GM12872 (cell line): ENCODE measurements around the gene SIX4.

Experiments used
- TF ChIP-seq, protein P1 (sequence below): IDR thresholded peaks from 3 replicates; pipeline ENCODE4 v1.5.1; 2011; ENCODE audit warnings: low read depth, mild to moderate bottlenecking, low read length, moderate library complexity; ENCODE audit not compliant: insufficient read depth

SIX4 gene

DNA sequence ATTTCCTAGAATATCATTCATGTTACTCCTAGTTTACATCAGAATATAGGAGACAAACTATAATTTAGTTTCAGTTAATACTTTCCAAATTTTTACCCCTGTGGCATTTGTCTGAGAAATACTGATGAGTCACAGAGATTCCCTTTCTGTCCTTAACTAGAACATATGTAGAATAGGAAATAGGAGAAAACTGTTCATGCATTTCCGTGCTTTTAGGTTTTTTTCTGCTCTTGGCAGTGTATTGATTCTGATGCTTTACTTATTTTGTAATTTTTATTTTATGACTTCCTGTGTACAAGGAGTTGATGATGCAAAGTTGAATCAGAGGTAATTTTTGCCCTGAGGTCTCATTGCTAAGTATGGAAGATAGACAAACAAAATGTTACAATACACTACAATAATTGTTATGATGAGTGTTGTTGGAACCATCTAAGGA is 33.4 kb upstream of the SIX4 start:
- TF ChIP-seq, protein P1, sequence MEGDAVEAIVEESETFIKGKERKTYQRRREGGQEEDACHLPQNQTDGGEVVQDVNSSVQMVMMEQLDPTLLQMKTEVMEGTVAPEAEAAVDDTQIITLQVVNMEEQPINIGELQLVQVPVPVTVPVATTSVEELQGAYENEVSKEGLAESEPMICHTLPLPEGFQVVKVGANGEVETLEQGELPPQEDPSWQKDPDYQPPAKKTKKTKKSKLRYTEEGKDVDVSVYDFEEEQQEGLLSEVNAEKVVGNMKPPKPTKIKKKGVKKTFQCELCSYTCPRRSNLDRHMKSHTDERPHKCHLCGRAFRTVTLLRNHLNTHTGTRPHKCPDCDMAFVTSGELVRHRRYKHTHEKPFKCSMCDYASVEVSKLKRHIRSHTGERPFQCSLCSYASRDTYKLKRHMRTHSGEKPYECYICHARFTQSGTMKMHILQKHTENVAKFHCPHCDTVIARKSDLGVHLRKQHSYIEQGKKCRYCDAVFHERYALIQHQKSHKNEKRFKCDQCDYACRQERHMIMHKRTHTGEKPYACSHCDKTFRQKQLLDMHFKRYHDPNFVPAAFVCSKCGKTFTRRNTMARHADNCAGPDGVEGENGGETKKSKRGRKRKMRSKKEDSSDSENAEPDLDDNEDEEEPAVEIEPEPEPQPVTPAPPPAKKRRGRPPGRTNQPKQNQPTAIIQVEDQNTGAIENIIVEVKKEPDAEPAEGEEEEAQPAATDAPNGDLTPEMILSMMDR: no peak

DNA sequence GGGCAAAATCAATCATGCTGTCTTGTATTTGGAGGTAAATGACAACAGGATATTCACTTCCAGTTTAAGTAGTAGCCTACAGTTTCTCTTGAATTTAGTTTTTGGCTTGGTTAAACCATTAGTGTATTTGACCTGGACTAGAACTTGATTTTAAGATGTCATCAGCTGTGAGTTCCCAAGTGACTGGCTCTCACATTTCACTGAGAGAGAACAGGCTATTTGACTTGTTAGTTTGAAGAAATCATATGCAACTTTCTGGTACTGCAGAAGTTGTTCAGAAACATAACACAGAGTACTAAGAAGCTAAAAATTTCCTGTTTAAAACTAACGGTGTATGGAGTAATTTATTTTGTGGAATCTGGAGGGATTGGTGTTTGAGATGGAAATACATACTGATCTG is 32.7 kb upstream of the SIX4 start:
- TF ChIP-seq, protein P1: no peak

DNA sequence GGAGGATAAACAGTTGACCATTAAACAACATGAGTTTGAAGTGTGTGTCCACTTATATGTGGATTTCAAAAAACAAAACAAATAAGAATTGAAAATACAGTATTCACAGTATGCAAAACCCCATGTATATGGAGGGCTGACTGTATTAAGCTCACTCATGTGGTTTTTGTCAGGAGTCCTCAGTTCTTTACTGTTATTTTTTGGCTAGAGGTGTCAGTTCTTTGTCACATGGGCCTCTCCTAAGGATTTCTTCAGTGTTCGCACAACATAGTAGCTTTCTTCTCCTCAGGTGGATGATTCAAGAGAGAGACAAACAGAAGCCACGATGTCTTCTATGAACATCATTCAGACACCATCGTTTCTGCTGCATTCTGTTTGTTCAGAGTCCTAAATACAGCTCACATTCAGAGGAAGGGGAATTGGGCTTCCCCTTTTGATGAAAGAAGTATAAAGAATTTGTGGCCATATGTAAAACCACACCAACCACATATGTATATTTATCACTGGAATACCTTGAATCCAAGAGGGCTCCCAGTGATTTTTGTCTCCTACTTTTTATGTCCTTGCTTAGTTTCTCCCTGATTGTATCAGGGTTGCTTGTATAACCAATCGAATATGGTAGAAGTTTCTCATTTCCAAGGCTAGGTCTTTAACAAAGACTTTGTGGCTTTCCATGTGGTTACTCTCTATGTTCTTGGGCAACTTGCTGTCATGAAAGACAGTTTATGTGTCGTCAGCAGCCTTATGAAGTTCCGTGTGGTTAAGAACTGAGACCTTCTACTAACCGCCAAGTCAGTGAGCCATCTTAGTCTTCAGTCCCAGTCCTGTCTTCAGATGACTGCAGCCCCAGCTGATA is 29.3 kb upstream of the SIX4 start:
- TF ChIP-seq, protein P1: no peak

DNA sequence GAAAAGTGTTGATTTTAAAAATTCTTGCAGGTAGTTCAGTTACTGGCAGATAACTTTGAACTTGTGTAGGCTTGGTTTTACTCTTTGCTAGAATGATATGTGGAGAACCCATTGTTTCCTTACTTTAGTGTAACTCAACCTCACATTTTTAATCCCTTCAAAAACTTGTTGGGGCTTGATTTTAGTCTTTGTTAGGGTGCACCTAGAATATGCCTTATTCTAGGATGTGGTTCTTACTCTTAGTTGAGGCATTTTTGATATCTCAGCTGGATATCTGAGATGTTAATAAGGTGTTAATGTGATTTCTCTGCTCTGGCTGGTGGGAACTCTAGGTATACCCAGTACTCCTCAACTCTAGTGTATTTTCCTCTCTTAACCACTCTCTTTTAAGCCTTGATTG is 20.4 kb upstream of the SIX4 start:
- TF ChIP-seq, protein P1: no peak

DNA sequence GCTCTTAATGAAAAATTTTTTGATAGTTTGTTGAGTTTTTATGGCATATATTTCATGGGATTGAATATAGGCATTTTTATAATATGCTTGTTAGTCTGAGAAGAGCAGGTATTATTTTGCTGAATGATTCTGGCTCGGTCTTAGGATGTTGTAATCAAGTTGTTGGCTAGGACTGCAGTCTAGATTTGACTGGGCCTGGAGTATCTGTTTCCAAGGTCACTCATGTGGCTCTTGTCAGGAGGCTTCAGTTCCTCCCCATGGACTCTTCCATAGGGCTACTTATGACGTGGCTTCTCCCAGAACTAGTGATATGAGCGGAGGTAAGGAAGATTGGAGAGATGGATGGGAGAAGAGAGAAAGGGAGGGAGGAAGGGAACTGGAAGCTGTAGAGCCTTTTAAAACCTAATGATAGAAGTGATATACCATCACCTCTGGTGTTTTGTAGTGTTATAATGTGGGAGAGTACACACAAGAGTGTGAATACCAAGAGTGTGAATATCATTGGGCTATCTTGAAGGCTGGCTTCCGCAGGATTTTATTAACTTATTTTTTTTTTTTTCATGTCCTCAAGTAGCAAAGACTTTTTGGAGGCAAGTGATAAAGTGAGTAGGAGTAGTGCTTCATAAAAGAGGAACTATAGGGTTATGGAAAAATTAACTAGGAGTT is 14.8 kb upstream of the SIX4 start:
- TF ChIP-seq, protein P1: no peak

DNA sequence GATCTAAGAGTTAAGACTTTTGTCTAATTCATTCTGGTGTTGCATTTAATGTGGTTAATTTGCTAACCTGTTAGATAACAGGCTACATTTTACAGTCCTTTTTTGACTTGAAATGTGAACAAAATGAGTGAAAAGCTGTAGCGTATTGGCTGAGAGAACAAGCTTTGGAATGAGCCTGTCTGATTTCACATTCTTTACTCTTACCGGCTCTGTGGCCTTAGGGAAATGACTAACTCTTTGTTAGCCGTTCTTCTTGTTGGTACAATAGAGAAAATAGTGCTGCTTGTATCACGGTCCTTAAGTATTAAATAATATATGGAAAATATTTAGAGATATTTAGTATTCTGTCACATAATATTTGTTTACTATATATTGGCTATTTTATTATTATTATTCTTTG is 12.3 kb upstream of the SIX4 start:
- TF ChIP-seq, protein P1: no peak

DNA sequence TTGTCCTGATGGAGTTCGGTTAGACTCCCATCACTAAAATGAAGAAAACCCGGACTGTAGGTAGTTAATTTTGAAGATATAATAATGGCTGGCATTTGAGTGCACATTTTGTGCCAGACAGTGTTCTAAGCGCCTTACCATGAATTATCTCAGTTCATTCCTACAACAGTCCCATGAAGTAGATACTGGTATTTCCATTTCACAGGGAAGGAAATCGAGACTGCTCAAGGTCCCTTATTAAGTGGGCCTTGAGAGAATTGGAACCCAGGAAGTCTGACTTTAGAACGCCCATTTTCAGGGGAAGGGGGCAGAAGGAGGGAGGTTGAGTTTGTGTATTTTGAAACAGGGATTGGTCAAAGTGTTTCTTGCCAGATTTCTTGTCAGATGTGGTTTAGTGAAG is 11.3 kb upstream of the SIX4 start:
- TF ChIP-seq, protein P1: no peak
